HG03060 (cell line): ENCODE data around the gene TLX2.
"Not testable (repeated sequence)": the region's sequence is repeated elsewhere in the genome, so short reads cannot be mapped to it uniquely, and the experiment has no call there.

Experiments used
- ATAC-seq: cut with Tn5 transposase; IDR thresholded peaks from one replicate; pipeline ENCODE4 v1.9.1; 2021; ENCODE audit warnings: low read depth, moderate number of reproducible peaks; ENCODE audit not compliant: unreplicated experiment

TLX2 gene

DNA sequence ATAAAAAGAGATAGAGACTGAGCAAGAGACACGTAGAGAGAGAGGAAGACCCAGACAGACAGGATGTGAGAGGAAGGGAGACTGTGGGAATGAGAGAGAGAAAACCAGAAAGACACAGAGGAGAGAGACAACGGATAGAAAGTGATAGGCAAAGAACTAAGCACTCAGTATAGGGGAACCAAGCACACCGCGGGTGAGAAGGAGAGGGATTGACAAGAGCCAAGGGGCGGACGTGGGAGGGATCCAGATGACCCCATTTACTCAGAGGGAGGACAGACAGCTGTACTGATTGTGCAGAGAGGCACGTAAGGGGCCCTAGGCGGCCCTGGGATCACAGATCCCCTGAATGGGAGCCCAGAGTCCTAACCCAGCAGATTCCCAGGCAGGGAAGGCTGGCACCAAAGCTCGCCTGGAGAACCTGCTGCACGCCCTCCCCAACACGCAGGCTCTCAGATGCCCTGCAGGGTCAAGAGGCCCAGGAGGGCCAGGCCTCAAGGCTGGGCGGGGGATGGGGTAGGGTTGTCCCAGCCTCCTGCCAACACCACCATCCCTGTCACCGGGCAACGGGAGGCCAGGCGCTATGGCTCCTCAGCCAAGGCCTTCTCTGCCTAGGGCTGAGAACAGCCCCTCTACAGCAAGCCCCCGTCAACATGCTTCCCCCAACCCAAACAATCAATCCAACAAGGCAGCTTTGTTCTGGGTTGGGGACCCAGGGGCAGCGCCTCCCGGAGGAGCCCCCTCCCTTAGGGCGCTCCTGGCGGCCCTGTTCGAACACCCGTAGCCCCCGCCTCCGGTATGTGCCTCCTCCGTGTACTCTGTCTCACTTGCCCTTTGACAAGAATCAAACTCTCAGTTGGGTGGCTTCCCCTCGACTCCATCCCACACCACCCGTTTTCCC lies 38.9 kb downstream of the TLX2 start:
- no peak for ATAC-seq

DNA sequence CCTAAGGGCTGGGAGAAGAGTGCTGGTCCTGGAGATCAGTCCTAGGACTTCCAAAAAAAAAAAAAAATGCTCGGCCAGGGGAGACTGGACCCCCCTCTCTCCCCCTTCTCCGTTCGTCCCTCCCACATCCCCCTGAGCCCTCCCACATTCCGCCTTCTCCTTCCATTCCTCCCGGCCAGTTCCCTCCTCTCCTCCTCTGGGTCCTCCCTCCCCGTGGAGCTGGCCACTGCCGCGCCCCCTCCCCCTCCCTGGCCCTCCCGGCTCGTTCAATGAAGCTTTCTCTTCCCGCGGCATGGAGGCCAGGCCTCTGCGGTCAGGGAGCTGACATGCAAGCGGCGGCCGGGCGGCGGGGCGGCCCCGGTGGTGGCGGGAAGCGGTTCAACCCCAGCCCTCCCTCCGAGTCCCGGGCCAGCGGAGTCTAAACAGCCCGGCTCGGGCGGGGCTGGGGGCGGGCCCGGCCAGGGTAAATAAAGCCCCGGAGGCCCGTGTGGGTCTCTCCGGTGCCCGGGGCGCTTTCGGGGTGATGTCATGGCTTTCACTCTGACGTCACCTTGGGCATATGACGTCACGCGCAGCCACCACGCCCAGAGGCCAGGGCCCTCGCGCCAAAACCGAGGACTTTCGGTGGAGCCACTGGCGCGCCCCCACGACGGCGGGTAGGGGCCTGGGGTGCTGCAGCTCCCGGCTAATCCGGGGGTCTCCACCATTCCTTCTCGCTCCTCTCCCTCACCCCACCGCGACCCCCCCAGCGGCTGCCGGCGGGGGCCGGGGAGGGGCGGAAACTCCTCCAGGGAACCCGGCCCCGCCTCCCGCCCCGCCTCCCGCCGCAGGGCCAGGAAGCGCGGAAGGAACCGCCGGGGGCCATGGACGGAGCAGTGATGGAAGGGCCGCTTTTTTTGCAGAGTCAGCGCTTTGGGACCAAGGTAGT lies 39.9 kb downstream of the TLX2 start, which contains the start of the genes DOK1 and LOXL3:
Gene DOK1, plus strand, starts transcription at position 829 of the 928 bp plus-strand sequence. Its CDS starts 35 bp downstream, at position 864.
Gene LOXL3, minus strand, starts transcription at position 51 of the 928 bp plus-strand sequence. CDS start 1,308 bp downstream, outside the sequence.
- no peak for ATAC-seq

DNA sequence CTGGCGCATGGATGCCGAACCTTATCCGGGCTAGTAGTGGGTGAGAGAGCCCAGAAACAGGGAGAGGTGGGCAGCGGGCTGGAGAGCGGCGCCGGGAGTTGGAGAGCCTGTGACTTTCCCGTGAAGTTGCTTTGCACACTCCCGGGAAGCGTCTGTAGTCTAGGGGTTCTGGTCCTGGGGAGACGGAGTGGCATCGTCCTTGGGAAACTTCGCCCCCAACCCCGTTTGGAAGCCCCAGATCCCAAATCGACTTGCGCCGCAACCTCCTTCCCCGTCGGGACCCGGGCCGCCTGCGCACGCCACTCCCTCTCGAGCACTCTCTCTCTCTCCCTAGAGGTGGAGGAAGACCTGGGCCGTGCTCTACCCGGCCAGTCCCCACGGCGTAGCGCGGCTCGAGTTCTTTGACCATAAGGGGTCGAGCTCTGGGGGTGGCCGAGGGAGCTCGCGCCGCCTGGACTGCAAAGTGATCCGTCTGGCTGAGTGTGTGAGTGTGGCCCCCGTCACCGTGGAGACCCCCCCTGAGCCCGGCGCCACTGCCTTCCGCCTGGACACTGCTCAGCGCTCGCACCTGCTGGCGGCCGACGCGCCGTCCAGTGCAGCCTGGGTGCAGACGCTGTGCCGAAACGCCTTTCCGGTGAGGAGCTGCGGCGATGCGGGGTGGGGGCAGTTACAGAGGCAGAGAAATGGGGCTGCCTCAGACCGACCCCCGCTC lies 40.7 kb downstream of the TLX2 start:
- ATAC-seq = no peak

GRCh38 chr2:74555610-74556103 lies 41.4 kb downstream of the TLX2 start:
- ATAC-seq = no peak

DNA sequence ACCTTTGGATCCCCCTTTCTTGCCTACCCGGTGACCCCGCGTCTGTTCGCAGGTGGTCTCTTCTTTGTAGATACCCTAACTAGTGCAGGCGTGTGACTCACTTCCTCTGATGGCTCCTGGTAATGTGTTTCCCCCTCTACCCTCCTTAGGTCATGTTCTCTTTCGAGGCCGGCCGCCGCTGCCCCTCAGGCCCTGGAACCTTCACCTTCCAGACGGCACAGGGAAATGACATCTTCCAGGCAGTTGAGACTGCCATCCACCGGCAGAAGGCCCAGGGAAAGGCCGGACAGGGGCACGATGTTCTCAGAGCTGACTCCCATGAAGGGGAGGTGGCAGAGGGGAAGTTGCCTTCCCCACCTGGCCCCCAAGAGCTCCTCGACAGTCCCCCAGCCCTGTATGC lies 41.9 kb downstream of the TLX2 start:
- no peak for ATAC-seq

GRCh38 chr2:74556831-74557370 lies 42.7 kb downstream of the TLX2 start:
- ATAC-seq = no peak

DNA sequence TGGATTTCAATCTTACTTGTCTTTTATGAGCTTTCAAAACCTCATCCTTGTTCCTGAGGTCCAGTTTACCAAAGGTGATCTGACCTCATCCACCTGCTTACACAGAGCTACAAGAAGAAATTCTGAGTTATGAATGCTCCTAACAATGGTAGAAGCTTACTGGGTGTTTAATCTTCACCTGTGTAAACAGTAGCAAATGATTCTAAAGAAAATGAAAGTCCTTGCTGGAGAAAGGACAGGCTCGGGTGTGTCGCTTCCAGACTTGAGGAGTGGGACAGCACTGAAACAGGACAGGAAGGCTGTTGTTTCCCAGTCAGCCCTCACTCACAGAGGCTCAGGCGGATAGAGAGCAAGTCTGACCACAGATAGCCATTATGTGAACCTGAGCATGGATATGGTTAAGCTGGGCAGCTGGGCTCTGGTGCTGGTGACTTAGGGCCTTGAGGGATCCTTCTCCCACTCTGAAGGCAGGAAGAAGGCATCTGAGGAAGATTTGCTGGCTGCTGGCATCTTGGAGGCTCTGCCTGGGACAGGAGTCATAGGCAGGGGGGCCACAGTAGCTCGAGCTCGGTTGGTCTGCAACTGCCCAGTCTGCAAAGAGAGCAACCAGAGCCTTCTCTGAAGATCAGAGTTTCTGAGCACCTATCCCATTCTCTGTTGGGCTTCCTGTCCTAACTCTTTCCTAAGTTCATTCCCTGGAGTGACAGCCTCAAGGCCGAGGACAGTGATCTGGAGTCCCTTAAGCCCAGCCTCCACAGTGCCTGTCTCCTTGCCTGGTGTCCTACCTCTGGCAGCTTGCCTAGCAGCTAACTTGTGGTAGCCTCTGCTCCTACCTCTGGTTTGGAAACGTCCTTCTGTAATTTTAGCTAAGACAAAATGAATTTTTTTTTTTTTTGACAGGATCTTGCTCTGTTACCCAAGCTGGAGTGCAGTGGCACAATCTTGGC lies 44.3 kb downstream of the TLX2 start:
- ATAC-seq = no peak

DNA sequence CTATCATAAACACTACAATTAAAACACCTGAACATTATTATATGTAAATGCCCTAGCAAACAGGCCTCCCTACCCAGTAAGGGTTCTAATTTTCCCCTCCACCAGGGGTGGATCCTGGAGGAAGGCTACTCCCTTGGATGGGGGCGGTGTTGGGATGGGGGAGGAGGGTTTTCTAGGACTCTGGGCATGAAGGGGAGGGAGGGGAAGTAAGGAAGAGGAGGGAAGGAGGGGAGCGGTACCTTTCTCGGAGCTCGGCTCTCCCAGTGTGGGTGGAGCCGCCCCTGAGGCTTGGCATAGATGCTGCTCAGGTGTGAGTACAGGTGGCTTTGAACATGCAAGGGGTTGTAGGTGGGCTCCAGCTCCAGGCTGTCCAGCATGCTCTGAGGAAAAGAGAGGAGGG lies 45.7 kb downstream of the TLX2 start:
- no peak for ATAC-seq

GRCh38 chr2:74560591-74560990 lies 46.3 kb downstream of the TLX2 start:
- ATAC-seq = no peak

DNA sequence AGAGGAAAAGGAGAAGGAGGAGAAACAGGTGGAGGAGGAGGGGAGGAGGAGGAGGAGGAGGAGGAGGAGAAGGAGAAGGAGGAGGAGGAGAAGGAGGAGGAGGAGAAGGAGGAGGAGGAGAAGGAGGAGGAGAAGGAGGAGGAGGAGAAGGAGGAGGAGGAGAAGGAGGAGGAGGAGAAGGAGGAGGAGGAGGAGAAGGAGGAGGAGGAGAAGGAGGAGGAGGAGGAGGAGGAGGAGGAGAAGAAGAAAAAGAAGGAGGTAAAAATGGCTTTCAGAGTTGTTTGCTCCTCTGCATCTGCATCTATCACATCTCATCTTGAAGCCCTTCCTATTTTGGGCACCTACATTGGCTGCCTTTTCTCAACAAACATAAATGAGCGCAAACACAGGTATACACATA lies 46.8 kb downstream of the TLX2 start:
- ATAC-seq = not testable (repeated sequence)

GRCh38 chr2:74562126-74562775 lies 48.0 kb downstream of the TLX2 start:
- ATAC-seq = no peak

GRCh38 chr2:74564222-74564621 lies 50.0 kb downstream of the TLX2 start:
- no peak for ATAC-seq

GRCh38 chr2:74566076-74566753 lies 52.0 kb downstream of the TLX2 start:
- no peak for ATAC-seq

DNA sequence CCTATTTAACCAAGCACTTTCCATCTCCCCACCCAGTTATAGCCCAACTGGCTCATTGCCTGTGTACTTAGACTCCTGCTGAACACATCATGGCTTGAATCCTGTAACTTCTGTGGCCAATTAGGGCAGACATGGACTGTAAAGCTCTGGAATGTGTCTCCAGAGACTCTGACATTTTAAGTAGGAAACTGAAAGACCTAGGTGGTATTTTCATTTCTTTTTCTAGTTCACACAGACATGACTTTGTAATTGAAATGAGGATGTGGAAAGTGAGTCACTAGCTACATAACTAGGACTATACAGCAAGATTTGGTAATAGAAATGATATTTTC lies 52.5 kb downstream of the TLX2 start:
- ATAC-seq = no peak
